Subcutaneous adipose tissue (tissue), 4 donors: Measurements from ENCODE around the gene BMERB1. TPM values are rescaled to one million over a fixed set of nuclear protein-coding genes. Genes with fewer than 3 reads are reported as not detected.

Experiments used
- total RNA-seq, 4 donors: library from RNA; depleted of rRNA; stranded (reverse); fragments of >200 nt; gene quantifications; one replicate each; pipeline ENCODE4 v1.1.0, GENCODE V29; 2016
- TF ChIP-seq, protein P1 (sequence below): fragments of 450-650 bp; IDR thresholded peaks from one replicate; pipeline ENCODE4 v1.5.1; 2016; ENCODE audit warnings: low read depth, mild to moderate bottlenecking, control low read depth, antibody characterized with exemption, moderate library complexity

BMERB1 gene
- total RNA-seq, 4 donors from 2014 or later, result 21.8 to 72.2 (median 34.9) TPM

DNA sequence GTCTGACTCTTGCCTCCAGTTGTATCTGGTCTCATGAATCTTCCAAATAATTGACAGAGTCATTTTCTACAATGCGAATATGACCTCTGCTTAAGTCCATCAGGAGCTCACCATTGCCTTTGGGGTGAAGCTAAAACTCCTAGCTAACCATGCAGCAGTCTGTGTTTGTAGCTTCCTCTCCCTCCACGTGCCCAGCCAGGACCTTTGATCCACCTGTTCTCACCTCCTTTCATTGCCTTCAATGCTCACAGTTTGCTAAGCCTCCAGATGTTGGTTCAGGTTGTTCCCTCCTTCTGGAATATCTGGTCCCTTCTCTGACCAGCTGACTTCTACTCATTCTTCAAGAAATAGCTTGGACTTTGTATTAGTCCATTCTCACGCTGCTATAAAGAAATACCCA lies 23.0 kb downstream of the BMERB1 start:
- TF ChIP-seq, protein P1, sequence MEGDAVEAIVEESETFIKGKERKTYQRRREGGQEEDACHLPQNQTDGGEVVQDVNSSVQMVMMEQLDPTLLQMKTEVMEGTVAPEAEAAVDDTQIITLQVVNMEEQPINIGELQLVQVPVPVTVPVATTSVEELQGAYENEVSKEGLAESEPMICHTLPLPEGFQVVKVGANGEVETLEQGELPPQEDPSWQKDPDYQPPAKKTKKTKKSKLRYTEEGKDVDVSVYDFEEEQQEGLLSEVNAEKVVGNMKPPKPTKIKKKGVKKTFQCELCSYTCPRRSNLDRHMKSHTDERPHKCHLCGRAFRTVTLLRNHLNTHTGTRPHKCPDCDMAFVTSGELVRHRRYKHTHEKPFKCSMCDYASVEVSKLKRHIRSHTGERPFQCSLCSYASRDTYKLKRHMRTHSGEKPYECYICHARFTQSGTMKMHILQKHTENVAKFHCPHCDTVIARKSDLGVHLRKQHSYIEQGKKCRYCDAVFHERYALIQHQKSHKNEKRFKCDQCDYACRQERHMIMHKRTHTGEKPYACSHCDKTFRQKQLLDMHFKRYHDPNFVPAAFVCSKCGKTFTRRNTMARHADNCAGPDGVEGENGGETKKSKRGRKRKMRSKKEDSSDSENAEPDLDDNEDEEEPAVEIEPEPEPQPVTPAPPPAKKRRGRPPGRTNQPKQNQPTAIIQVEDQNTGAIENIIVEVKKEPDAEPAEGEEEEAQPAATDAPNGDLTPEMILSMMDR, result no peak

DNA sequence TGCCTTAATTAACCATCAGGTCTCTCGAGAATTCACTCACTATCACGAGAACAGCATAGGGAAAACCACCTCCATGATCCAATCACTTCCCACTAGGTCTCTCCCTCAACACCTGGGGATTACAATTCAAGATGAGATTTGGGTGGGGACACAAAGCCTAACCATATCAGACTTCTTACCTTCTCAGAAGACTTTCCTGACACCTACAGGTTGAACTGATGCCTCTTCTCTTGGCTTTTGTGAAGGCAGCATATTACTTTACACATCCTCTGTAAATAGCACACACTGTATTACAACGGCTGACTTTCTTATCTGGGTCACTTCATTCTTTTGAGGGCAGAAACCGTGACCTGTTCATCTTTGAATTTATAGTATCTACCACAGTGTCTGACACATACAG lies 23.6 kb downstream of the BMERB1 start:
- TF ChIP-seq, protein P1, result no peak

DNA sequence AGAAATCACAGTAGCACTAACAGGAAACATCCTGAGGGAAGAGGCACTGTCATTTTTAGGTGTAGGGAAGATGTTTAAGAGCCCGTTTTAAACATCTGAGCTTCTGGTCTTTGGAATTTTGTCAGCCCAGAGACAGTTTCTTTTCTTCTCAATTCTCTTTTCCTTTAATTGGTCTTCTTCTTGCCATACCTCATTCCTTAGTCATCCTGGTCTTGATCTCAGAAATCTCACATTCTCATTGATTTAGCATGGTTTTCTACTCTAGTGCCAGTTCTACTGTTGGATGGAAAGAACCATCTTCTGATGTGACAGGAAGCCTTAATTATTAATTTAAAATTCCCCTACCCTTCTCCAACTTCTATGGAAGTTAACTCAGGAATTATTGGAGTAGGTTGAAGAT lies 25.4 kb downstream of the BMERB1 start:
- TF ChIP-seq, protein P1, result no peak

DNA sequence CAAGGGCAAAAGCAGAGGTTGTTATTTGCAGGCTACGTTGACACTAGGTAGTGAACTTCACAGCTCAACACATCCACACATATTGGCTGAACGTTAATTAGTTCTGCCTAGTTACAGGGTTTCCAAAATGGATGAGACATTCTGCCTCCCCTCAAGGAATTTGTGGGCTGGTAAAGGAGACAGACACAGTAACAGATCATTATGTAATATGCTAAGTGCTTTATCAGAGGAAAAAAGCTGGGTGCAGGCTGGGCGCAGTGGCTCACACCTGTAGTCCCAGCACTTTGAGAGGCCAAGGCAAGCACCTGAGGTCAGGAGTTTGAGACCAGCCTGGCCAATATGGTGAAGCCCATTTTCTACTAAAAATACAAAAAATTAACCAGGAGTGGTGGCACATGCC lies 26.2 kb downstream of the BMERB1 start:
- TF ChIP-seq, protein P1, result no peak

DNA sequence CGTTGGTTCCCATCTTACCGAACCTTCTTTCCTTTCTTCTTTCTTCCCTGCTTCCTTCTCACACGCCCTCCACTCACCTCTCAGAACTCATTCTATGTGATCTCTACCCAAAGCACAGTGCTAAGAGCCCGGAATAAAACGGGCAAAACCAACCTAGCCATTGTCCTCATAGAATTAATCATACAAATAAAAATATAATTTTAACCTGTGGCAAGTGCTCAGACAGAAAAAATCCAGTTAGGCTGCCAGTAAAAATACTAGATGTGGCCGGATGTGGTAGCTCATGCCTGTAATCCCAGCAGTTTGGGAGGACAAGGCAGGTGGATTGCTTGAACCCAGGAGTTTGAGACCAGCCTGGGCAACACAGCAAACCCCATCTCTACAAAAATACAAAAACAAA lies 27.0 kb downstream of the BMERB1 start:
- TF ChIP-seq, protein P1, result no peak

DNA sequence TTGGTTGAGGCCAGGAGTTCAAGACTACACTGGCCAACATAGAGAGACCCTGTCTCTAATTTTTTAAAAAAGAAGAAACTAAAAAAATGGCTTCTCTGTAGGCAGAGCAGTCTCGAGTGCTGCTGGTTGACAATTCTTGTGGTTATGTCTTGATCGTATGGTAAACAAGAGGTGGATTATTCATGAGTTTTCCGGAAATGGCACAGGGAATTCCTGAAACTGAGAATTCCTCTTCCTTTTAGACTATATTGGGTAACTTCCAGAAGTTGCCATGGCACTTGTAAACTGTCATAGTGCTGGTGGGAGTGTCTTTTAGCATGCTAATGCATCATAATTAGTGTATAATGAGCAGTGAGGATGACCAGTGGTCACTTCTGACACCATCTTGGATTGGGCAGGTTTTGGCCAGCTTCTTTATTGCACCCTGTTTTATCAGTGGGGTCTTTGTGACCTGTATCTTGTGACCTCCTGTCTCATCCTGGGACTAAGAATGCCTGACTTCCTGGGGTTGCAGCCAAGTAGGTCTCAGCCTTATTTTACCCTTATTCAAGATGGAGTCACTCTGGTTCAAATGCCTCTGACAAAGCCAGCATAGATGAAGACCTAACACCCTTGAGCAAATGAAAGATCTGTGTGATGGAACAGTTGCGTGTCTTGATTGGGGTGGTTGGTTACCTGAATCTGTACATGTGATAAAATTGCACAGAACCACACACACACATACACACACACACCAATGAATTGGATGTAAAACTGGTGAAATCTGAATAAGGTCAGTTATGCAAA lies 30.2 kb downstream of the BMERB1 start:
- TF ChIP-seq, protein P1, result no peak

DNA sequence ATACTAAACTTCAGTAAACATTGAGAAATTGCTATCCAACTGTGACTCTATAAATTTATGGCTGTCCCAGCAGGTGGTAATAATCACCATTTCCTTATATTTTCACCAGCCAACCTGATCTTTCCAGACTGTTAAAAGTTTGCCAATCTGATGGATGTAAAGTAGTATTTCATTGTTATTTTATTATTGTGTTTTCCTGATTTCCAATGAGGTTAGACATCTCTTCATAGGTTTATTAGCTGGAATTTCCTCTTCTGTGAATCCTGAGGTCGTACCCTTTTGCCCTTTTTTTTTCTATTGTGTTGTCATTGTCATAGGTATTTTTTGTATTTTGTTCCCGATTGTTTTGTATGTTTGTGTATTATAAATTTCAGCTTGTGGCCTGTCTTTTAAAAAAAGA lies 31.7 kb downstream of the BMERB1 start:
- TF ChIP-seq, protein P1, result no peak
